ENCODE measurements around the gene ALLC.
"Not testable (repeated sequence)": the region's sequence is repeated elsewhere in the genome, so short reads cannot be mapped to it uniquely, and the experiment has no call there.

The ALLC gene

DNA sequence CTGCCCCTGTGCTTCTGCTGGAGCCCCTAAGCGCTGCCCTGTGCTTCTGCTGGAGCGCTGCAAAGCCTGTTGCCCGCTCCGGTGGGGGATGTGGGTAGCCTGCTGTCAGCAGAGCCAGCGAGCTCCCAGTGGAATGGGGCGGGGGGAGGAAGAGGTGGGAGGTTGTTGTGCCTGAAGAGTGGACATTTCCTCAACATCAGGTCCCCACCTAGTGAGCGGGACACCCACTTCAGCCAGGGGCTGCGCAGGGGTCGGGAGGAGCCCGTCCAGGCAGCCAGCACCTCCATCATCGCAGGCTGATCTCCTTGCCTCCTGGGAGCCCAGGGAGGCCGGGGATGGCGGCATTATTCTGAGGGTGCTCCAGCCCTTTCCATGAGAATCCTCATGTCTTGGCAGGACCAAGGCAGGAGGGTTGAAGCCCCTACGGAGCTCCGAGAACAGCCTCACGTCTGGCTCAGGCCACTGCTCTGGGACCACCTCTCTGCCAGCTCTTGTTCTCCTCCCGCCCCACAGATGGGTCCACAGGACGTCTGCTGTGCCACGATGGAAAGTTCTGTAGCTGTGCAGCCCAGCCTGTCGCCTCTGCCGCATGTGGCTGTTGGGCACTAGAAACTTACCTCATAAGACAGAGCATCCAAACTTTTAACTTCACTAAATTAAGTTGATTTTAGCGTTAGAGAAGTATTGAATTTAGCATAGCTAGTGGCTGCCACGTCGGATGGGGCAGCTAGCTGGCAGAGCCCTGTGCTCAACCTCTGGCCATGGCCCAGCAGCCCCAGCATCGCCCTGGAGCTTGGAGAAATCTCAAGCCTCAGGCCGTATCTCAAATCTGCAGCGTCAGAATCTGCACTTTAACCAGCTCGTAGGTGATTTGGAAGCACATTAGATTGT, 1.9 kb upstream of the ALLC start:
- DNase-seq (ENCODE audit: low read depth): no peak

- DNase-seq (ENCODE audit: low read depth): no peak
Measured at GRCh38 chr2:3656762-3657721, 958 bp upstream of the ALLC start.

GRCh38 chr2:3659447-3660432, 1.7 kb downstream of the ALLC start:
- DNase-seq (ENCODE audit: low read depth): no peak

GRCh38 chr2:3660640-3661039, 2.6 kb downstream of the ALLC start:
- DNase-seq (ENCODE audit: low read depth): not testable (repeated sequence)

GRCh38 chr2:3661149-3661660, 3.2 kb downstream of the ALLC start:
- DNase-seq (ENCODE audit: low read depth): no peak

GRCh38 chr2:3662239-3662638, 4.2 kb downstream of the ALLC start:
- DNase-seq (ENCODE audit: low read depth): no peak

GRCh38 chr2:3664118-3664517, 6.1 kb downstream of the ALLC start:
- DNase-seq (ENCODE audit: low read depth): no peak

DNA sequence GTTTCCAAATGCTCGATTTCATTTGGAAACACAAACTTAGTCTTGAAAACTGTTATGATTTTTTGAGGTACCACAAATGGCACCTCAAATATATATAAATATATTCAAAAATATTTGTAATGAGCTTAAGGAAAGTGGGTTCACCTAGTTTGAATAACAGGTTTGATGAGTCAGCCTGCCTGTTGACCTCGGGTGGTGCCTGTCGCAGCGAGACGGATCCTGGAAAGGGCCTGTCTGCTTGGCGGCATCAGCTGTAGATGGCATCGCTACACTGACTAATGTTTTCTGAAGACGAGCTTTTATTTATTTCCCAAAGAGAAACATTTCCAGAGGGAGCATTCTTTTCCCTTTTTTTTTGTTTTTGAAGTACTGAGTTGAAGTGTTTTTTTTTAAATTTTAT, 6.9 kb downstream of the ALLC start:
- no peak for DNase-seq (ENCODE audit: low read depth)

GRCh38 chr2:3665886-3666612, 8.0 kb downstream of the ALLC start:
- DNase-seq (ENCODE audit: low read depth): no peak

GRCh38 chr2:3666613-3666975, 8.6 kb downstream of the ALLC start:
- DNase-seq (ENCODE audit: low read depth): no peak

- no peak for DNase-seq (ENCODE audit: low read depth)
Measured at GRCh38 chr2:3667151-3667631, 9.2 kb downstream of the ALLC start.

GRCh38 chr2:3669656-3670055, 11.7 kb downstream of the ALLC start:
- DNase-seq (ENCODE audit: low read depth): no peak

DNA sequence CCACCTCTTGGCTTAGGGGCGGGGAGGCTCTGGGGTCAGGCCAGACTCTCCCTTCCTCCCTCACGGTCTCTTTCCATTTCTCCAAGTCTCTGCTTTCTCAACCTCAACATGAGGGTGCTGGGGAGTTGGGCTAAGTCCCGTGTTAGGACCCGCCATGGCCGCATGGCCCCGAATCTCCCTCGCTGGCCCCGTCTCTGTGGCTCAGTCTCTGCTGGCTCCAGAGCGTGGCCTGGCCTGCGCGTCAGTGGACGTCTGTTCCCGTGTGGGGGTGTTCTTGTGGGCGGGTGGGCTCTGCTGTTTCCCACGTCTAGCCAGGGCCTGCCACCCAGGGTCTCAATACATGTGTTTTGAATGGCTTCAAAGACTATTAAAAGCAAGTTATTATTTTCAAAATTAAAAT, 12.4 kb downstream of the ALLC start:
- no peak for DNase-seq (ENCODE audit: low read depth)

DNA sequence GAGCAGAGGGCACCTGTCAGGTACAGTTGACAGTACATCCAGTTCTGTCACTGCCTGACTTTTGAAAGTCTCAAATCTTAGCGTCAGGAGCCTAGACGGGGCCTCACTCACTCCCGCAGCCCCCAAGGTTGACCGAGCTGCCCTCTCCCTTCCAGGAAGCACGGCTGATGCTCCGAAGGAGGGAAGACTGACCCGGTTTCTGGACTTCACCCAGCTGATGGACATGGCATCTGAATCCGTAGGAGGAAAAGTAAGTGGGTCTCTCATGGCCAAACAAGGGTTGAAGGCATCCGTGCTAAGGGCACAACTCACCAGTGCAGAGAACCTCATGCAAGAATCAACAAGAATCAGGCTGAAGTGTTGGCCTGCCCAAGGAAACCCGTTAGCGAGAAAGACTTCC, 12.9 kb downstream of the ALLC start:
- no peak for DNase-seq (ENCODE audit: low read depth)

- DNase-seq (ENCODE audit: low read depth): no peak
Measured at GRCh38 chr2:3672861-3673678, 15.1 kb downstream of the ALLC start.

DNA sequence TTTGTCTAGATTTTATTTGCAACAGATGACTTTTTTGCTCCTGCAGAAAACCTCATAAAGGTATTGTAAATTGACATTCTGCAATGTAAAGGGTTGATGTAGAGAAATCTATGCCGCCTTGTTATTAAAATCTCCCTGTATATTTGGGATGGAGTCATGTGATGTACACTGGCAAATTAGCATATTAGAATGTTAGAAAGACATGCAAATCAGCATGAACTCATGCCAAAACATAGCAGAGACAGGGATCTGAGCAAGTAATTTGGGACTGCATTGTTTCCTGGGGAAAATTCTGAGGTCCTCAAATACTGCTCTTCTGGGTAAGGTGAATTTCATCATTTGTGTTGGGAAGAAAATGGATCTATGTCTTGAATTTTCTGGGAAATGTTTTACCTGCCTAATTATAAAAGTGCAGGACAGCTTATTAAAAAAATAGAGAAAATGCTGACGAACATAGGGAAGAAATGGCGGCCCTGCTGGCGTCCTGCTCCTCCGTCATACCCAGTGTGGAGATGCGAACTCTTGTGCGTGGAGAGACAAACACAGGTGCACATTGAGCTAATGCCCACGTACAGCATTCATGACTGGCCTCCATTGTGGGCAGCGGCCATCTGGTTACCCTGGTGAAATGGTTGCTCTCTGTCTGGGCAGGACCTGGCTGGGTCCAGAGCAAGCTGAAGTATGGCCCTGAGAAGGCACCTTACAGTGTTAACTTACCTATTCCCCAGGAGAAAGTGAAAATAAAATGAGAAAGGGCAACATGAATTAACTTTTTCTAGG, 16.3 kb downstream of the ALLC start:
- DNase-seq (ENCODE audit: low read depth): no peak

GRCh38 chr2:3675687-3676086, 17.7 kb downstream of the ALLC start:
- DNase-seq (ENCODE audit: low read depth): no peak

DNA sequence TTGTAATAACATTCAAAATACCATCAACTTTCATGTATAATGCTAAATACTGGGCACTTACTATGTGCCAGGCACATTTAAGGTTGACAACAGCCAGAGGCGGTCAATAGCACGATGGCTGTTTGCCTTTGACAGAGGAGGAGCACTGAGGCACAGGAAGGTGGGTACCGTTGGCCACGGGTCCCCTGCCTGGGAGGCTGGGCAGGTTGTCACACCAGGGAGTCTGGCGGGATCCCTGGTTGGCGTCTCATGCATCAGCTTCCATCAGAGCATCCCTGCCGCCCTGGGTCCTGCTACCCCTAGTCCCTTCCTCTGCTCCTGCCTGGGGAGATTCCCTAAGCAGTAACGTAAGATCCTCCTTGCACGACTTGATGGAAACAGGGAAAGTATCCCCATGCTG, 19.4 kb downstream of the ALLC start:
- no peak for DNase-seq (ENCODE audit: low read depth)

- DNase-seq (ENCODE audit: low read depth): no peak
Measured at GRCh38 chr2:3678212-3678611, 20.2 kb downstream of the ALLC start.
